BLaER1 treated with 17β-estradiol and CSF1 and Interleukin-3, amounts not matched to agents 10 nM and 100 nM (cell line): ENCODE measurements around the gene ASB1.

Experiments
- H3K27ac ChIP-seq, 11 experiments: shearing (Covaris generic); formaldehyde crosslinking; 2 replicates each; pipeline ENCODE4 v1.8.1; 2022
- H3K27me3 ChIP-seq, 11 experiments: shearing (Covaris generic); formaldehyde crosslinking; 2 replicates each; pipeline ENCODE4 v1.8.1; 2022
- H3K36me3 ChIP-seq, 11 experiments: shearing (Covaris generic); formaldehyde crosslinking; 2 replicates each; pipeline ENCODE4 v1.8.1; 2022
- H3K4me1 ChIP-seq, 10 experiments: shearing (Covaris generic); formaldehyde crosslinking; 2 replicates each; pipeline ENCODE4 v1.8.1; 2022
- H3K4me2 ChIP-seq, 11 experiments: shearing (Covaris generic); formaldehyde crosslinking; 2 replicates each; pipeline ENCODE4 v1.8.1; 2022
- H3K4me3 ChIP-seq, 10 experiments: shearing (Covaris generic); formaldehyde crosslinking; 2 replicates each; pipeline ENCODE4 v1.8.1; 2022
- H3K9ac ChIP-seq, 11 experiments: shearing (Covaris generic); formaldehyde crosslinking; 2 replicates each; pipeline ENCODE4 v1.8.1; 2022
- H3K9me3 ChIP-seq, 11 experiments: shearing (Covaris generic); formaldehyde crosslinking; replicated peaks in 1 of 11; 2 replicates each; pipeline ENCODE4 v1.8.1; 2022
- H4K20me1 ChIP-seq, 11 experiments: shearing (Covaris generic); formaldehyde crosslinking; 2 replicates each; pipeline ENCODE4 v1.8.1; 2022
- Cebpa-rat ChIP-seq, 11 experiments: shearing (Covaris generic); IDR thresholded peaks; 2 replicates each; pipeline ENCODE4 v1.8.1; 2022

Gene ASB1

DNA sequence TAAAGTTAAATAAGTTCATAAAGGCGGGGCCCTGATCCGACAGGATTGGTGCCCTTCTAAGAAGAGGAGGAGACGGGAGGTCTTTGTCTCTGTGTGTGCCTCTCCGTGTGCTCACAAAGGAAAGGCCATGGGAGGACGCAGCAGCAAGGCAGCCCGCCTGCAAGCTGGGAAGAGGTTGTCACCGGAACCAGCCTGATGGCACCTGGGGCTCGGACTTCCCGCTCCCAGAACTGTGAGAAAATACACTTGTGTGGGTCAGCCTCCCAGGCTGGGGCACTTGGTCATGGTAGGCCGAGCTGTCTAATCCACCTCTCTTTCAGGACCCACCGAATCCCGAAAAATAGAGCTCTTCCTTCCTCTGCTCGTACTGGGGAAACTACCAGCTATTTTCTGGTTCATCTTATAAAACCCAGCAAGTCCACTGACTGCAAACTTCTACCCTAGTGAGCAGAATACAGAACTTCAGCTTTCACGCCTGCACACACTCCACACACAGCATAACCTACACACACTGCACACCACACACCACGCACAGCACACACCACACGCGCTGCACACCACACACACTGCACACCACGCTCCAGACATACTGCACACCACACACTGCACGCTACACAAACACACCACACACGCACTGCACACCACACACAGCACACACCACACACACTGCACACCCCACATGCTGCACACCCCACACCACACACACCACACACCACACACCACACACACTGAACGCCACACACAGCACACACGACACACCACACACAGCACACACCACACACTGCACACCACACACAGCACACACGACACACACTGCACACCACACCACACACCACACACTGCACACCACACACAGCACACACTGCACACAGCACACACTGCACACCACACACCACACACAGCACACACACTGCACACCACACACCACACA, 58.1 kb downstream of the ASB1 start:
- no peaks in the 10 kb centered on the region for H3K36me3 ChIP-seq
- H3K9ac ChIP-seq, result no peak overlapping the region

DNA sequence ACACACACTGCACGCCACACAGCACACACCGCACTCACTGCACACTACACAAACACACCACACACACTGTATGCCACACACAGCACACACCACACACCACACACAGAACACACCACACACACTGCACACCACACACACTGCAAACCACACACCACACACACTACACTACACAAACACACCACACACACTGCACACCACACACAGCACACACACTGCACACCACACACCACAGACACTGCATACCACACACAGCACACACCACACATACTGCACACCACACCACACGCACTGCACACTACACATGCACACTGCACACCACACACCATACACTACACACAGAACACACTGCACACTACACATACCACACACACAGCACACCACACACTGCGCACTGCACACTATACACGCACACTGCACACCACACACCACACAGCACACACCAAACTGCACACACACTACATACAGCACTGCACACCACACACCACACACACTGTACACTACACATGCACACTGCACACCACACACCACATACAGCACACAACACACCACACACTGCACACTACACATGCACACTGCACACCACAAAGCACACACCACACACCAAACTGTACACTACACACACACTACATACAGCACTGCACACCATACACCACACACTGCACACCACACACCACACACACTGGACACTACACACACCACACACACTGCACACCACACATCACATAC, 59.6 kb downstream of the ASB1 start:
- peaks cover 0 to 12% (median 5%) of the 10 kb centered on the region in 11 experiments; a peak in 11 of 22 replicates for H3K9me3 ChIP-seq
- peaks cover 0 to 39% (median 30%) of the 10 kb centered on the region in 10 experiments; a peak in 13 of 20 replicates for H3K4me1 ChIP-seq
- H4K20me1 ChIP-seq, result no peaks in the 10 kb centered on the region
- H3K4me3 ChIP-seq, result no peak overlapping the region
- no peak for TF ChIP-seq Cebpa-rat (IDR thresholded peaks at IDR 0.05)
- H3K27me3 ChIP-seq, result no peaks in the 10 kb centered on the region
- H3K4me2 ChIP-seq, result no peak overlapping the region
- no peak overlapping the region for H3K9ac ChIP-seq
- H3K36me3 ChIP-seq, result no peaks in the 10 kb centered on the region
- no peak overlapping the region for H3K27ac ChIP-seq

More for the DNA sequence above, 58.1 kb downstream of the ASB1 start:
- peaks cover 13 to 27% (median 19%) of the 10 kb centered on the region in 11 experiments for H3K9me3 ChIP-seq
- no peaks in the 10 kb centered on the region for H3K27me3 ChIP-seq
- H3K4me3 ChIP-seq, result no peak overlapping the region
- no peaks in the 10 kb centered on the region for H4K20me1 ChIP-seq
- peaks cover 0 to 24% (median 18%) of the 10 kb centered on the region in 10 experiments; a peak in 13 of 20 replicates for H3K4me1 ChIP-seq
- H3K27ac ChIP-seq, result no peak overlapping the region
- H3K4me2 ChIP-seq, result no peak overlapping the region
- TF ChIP-seq Cebpa-rat (IDR thresholded peaks at IDR 0.05), result no peak

GRCh38 chr2:238487134-238487533, 60.4 kb downstream of the ASB1 start:
- Histone ChIP-seq H3K4me1 (peaks cover 0 to 47% (median 39%) of the 10 kb centered on the region in 10 experiments; a peak in 13 of 20 replicates), H3K9me3 (peaks cover 0 to 9% (median 0%) of the 10 kb centered on the region in 11 experiments; a peak in 5 of 22 replicates), H3K36me3 (no peaks in the 10 kb centered on the region), H4K20me1 (no peaks in the 10 kb centered on the region), H3K27me3 (no peaks in the 10 kb centered on the region), H3K4me2 (peak overlapping the region in 4 of 11 experiments; percentile 27 to 45 (median 42); a peak in 6 of 22 replicates), H3K27ac (no peak overlapping the region), H3K9ac (no peak overlapping the region), H3K4me3 (no peak overlapping the region)
- TF ChIP-seq Cebpa-rat (IDR thresholded peaks at IDR 0.05), result no peak

DNA sequence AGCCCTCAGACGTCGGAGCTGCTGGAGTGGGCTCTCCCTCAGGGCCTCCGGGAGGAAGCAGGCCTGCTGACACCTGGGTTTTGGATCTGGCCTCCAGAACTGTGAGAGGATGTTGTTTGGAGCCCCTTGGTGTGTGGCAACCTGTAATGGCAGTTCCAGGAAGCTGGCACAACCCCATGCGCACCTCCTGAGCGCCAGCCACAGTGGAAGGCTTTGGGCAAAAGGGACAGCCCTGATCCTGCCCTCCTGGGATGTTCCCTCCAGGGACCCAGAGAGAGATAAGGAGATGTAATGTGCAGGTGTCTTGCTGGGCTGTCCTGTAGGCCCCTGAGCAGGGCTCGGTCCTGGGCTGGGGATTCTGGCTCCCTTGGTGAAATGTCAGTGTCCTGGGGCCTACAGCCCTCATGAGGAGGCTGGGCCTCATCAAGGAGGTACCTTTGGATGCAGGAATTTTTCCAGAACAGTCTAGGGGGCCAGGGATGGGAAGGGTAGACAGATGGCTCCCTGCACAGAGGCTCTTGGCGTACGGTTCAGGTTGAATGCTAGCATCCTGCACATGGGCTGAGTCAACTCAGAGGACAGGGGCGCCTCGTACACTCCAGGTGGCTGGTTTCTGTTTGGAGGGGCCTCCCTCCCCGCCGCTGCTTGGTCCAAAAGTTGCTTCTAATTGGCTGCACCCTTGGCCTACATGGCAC, 61.1 kb downstream of the ASB1 start:
- H3K36me3 ChIP-seq, result no peaks in the 10 kb centered on the region
- no peak for TF ChIP-seq Cebpa-rat (IDR thresholded peaks at IDR 0.05)
- peaks cover 0 to 9% (median 0%) of the 10 kb centered on the region in 11 experiments; a peak in 5 of 22 replicates for H3K9me3 ChIP-seq
- H3K4me3 ChIP-seq, result no peak overlapping the region
- H3K27ac ChIP-seq, result no peak overlapping the region; a peak in 1 of 22 replicates
- no peaks in the 10 kb centered on the region for H3K27me3 ChIP-seq
- peak overlapping the region in 8 of 11 experiments; percentile 10 to 45 (median 34); a peak in 13 of 22 replicates for H3K4me2 ChIP-seq
- H4K20me1 ChIP-seq, result no peaks in the 10 kb centered on the region
- no peak overlapping the region for H3K9ac ChIP-seq
- H3K4me1 ChIP-seq, result peaks cover 1 to 54% (median 45%) of the 10 kb centered on the region in 10 experiments; a peak in 19 of 20 replicates

- H3K36me3 ChIP-seq, result no peaks in the 10 kb centered on the region
- no peak overlapping the region for H3K4me3 ChIP-seq
- no peak overlapping the region for H3K27ac ChIP-seq
- no peaks in the 10 kb centered on the region for H3K27me3 ChIP-seq
- peak overlapping the region in 8 of 11 experiments; percentile 10 to 45 (median 34); a peak in 13 of 22 replicates for H3K4me2 ChIP-seq
- no peak overlapping the region for H3K9ac ChIP-seq
- peaks cover 7 to 60% (median 51%) of the 10 kb centered on the region in 10 experiments; a peak in 19 of 20 replicates for H3K4me1 ChIP-seq
- H4K20me1 ChIP-seq, result no peaks in the 10 kb centered on the region
- peaks cover 0 to 9% (median 0%) of the 10 kb centered on the region in 11 experiments; a peak in 5 of 22 replicates for H3K9me3 ChIP-seq
- no peak for TF ChIP-seq Cebpa-rat (IDR thresholded peaks at IDR 0.05)
Measured at GRCh38 chr2:238488347-238488826, 61.7 kb downstream of the ASB1 start.

- H3K27ac ChIP-seq, result no peak overlapping the region
- H3K36me3 ChIP-seq, result no peaks in the 10 kb centered on the region
- TF ChIP-seq Cebpa-rat (IDR thresholded peaks at IDR 0.05), result no peak
- H3K4me1 ChIP-seq, result peaks cover 18 to 70% (median 62%) of the 10 kb centered on the region in 10 experiments
- no peaks in the 10 kb centered on the region for H3K27me3 ChIP-seq
- no peak overlapping the region for H3K9ac ChIP-seq
- peaks cover 0 to 9% (median 0%) of the 10 kb centered on the region in 11 experiments; a peak in 5 of 22 replicates for H3K9me3 ChIP-seq
- no peak overlapping the region for H3K4me3 ChIP-seq
- peak overlapping the region in 2 of 11 experiments; percentile 41 to 45; a peak in 1 of 22 replicates for H3K4me2 ChIP-seq
- no peaks in the 10 kb centered on the region for H4K20me1 ChIP-seq
Measured at GRCh38 chr2:238489431-238489830, 62.7 kb downstream of the ASB1 start.

GRCh38 chr2:238489896-238490295, 63.2 kb downstream of the ASB1 start:
- H3K4me1 ChIP-seq, result peaks cover 22 to 75% (median 66%) of the 10 kb centered on the region in 10 experiments
- H3K9me3 ChIP-seq, result peaks cover 0 to 9% (median 0%) of the 10 kb centered on the region in 11 experiments; a peak in 7 of 22 replicates
- H3K27me3 ChIP-seq, result no peaks in the 10 kb centered on the region
- H3K36me3 ChIP-seq, result no peaks in the 10 kb centered on the region
- H3K4me2 ChIP-seq, result peak overlapping the region in 3 of 11 experiments; percentile 1 to 80 (median 7); a peak in 1 of 22 replicates
- no peak overlapping the region for H3K27ac ChIP-seq
- H3K9ac ChIP-seq, result no peak overlapping the region
- no peak for TF ChIP-seq Cebpa-rat (IDR thresholded peaks at IDR 0.05)
- no peaks in the 10 kb centered on the region for H4K20me1 ChIP-seq
- no peak overlapping the region for H3K4me3 ChIP-seq

GRCh38 chr2:238492840-238493239, 66.1 kb downstream of the ASB1 start:
- peaks cover 22 to 98% (median 80%) of the 10 kb centered on the region in 10 experiments for H3K4me1 ChIP-seq
- peaks cover 0 to 27% (median 12%) of the 10 kb centered on the region in 11 experiments; a peak in 10 of 22 replicates for H3K9me3 ChIP-seq
- peak overlapping the region; percentile 23 to 91 (median 82); a peak in 21 of 22 replicates for H3K4me2 ChIP-seq
- no peaks in the 10 kb centered on the region for H3K36me3 ChIP-seq
- no peaks in the 10 kb centered on the region for H4K20me1 ChIP-seq
- no peak for TF ChIP-seq Cebpa-rat (IDR thresholded peaks at IDR 0.05)
- H3K27me3 ChIP-seq, result no peaks in the 10 kb centered on the region
- H3K4me3 ChIP-seq, result 0 out of 20 replicates have a peak overlapping the region, but pooled peaks of 1 of the 10 experiments have one; percentile 20
- peak overlapping the region in 6 of 11 experiments; percentile 9 to 65 (median 40); a peak in 7 of 22 replicates for H3K27ac ChIP-seq
- H3K9ac ChIP-seq, result peak overlapping the region in 4 of 11 experiments; percentile 26 to 56 (median 49); a peak in 7 of 22 replicates
